ENCODE results near the gene TALDO1. TPM values are rescaled to one million over a fixed set of nuclear protein-coding genes. Genes with fewer than 3 reads are reported as not detected.

The TALDO1 gene
- polyA plus RNA-seq, 1 of the 3 experiments (the other 2 are of a cell fraction), result 103 TPM

- no peak; the same call in 1 of the 2 replicates for TF ChIP-seq SIN3A (IDR thresholded peaks at IDR 0.05; ENCODE audit: borderline replicate concordance, low read depth, low read length)
- TF ChIP-seq GABPA (IDR thresholded peaks at IDR 0.05; ENCODE audit: low read depth), result no peak
Observed at GRCh38 chr11:796565-797295, 49.5 kb downstream of the TALDO1 start (continued).

- Histone ChIP-seq H3K4me1 (ENCODE audit: control insufficient read depth in 1 of 2, insufficient read depth in 2 of 2, low read depth in 1 of 2, low read length in 1 of 2) (peaks cover 8 to 40% of the 10 kb centered on the region in 2 experiments; a peak in 2 of 4 replicates), H3F3A (replicated peaks; ENCODE audit: insufficient read depth) (peaks cover 14% of the 10 kb centered on the region), H3K36me3 (replicated peaks in 1 of 2; ENCODE audit: control insufficient read depth in 1 of 2, insufficient read depth in 2 of 2, low read length in 1 of 2) (peaks cover 0 to 48% of the 10 kb centered on the region in 2 experiments), H3K27me3 (ENCODE audit: insufficient read depth) (no peaks in the 10 kb centered on the region), H3K4me2 (peak overlapping the region; percentile 100), H3K4me3 (ENCODE audit: low read depth in 2 of 2, low read length in 1 of 2) (peak overlapping the region; percentile 90 to 92), H3K9ac (peak overlapping the region; percentile 87), H4K20me1 (ENCODE audit: insufficient read depth) (no peaks in the 10 kb centered on the region), H3K27ac (ENCODE audit: low read depth in 2 of 2, low read length in 1 of 2) (peak overlapping the region; percentile 93), H2AFZ (ENCODE audit: low read depth) (no peak overlapping the region; the same call in 1 of the 2 replicates), H3K79me2 (ENCODE audit: insufficient read depth) (peaks cover 20% of the 10 kb centered on the region), H3K9me3 (no peaks in the 10 kb centered on the region), H3K9me2 (no peaks in the 10 kb centered on the region)
- CTCF ChIA-PET, result interaction anchor here (0.6 to 6.3 kb wide), 7 partner anchors 11 to 69 kb away, joined by 3 to 43 read pairs (median 3); no protein-coding TSS in a partner anchor
- TF ChIP-seq, protein P1, sequence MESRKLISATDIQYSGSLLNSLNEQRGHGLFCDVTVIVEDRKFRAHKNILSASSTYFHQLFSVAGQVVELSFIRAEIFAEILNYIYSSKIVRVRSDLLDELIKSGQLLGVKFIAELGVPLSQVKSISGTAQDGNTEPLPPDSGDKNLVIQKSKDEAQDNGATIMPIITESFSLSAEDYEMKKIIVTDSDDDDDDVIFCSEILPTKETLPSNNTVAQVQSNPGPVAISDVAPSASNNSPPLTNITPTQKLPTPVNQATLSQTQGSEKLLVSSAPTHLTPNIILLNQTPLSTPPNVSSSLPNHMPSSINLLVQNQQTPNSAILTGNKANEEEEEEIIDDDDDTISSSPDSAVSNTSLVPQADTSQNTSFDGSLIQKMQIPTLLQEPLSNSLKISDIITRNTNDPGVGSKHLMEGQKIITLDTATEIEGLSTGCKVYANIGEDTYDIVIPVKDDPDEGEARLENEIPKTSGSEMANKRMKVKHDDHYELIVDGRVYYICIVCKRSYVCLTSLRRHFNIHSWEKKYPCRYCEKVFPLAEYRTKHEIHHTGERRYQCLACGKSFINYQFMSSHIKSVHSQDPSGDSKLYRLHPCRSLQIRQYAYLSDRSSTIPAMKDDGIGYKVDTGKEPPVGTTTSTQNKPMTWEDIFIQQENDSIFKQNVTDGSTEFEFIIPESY (IDR thresholded peaks at IDR 0.05; ENCODE audit: borderline replicate concordance, low read depth), result 0 out of 2 replicates have a peak, but pooled peaks have one; percentile 7
- peak; percentile 71 for TF ChIP-seq MAX (IDR thresholded peaks at IDR 0.05; ENCODE audit: low read depth)
- peak in 1 of 2 experiments; percentile 10; a peak in 1 of 4 replicates for TF ChIP-seq EP300 (IDR thresholded peaks at IDR 0.05; ENCODE audit: borderline replicate concordance in 1 of 2, low read depth in 1 of 2, low read length in 1 of 2)
- TF ChIP-seq ELF1 (IDR thresholded peaks at IDR 0.05), result peak; percentile 29; the same call in 1 of the 2 replicates
- peak; percentile 53 for TF ChIP-seq POLR2AphosphoS5 (IDR thresholded peaks at IDR 0.05; ENCODE audit: low read depth, low read length)
- TF ChIP-seq SIN3A (IDR thresholded peaks at IDR 0.05; ENCODE audit: borderline replicate concordance, low read depth, low read length), result peak; percentile 20
- TF ChIP-seq GATA2 (CRISPR knock-in tag; IDR thresholded peaks at IDR 0.05), result no peak
- TF ChIP-seq MXI1 (IDR thresholded peaks at IDR 0.05; ENCODE audit: low read depth, low read length), result no peak; the same call in none of the 2 replicates
- no peak for TF ChIP-seq RCOR1 (IDR thresholded peaks at IDR 0.05; ENCODE audit: low read length)
- POLR2A ChIA-PET, result interaction anchor here (1.5 to 2.2 kb wide), 2 partner anchors 11 to 22 kb away, joined by 5 to 14 read pairs; partner anchors contain the start of genes PNPLA2 and RPLP2
- 0% methylated on average over 15 of the region's 57 CpGs for WGBS (ENCODE audit: low lambda C conversion rate)
- peak; percentile 92 for DNase-seq
Observed at GRCh38 chr11:797296-798092, 50.2 kb downstream of the TALDO1 start.

Measured in SK-N-SH (cell line).